Endothelial cell of umbilical vein (primary cell): ENCODE data around the gene ZC3H18. TPM values are rescaled to one million over a fixed set of nuclear protein-coding genes. Genes with fewer than 3 reads are reported as not detected.

Experiments
- BruUV-seq: library from RNA; stranded (reverse); fragments of 400-500 nt; replicated peaks from 2 replicates; lab custom pipeline; 2021; lab: Mats Ljungman, UMichigan
- CTCF ChIA-PET: fragments of 300-600, 350-600 bp; sonication (Branson Sonifier 250); formaldehyde crosslinking; loops from one replicate; lab custom pipeline; 2021; ENCODE audit warnings: antibody characterized with exemption, inconsistent platforms; lab: Charles Lee
- POLR2A ChIA-PET: fragments of 300-600, 350-600 bp; sonication (Branson Sonifier 250); formaldehyde crosslinking; loops from one replicate; lab custom pipeline; 2021; ENCODE audit warnings: antibody characterized with exemption, inconsistent platforms; lab: Charles Lee
- DNase-seq: peaks from one replicate; pipeline ENCODE4 v3.0.0-alpha.2; 2011; ENCODE audit warnings: low read depth, low spot score
- FAIRE-seq: peaks from 2 replicates; lab custom pipeline; 2011; peaks lifted over from hg19 to GRCh38; lab: Jason Lieb, UNC
- H2AFZ ChIP-seq: 2 replicates; pipeline ENCODE4 v1.6.0; 2012; ENCODE audit warnings: low read depth, low read length, control low read depth, inconsistent platforms
- H3K27ac ChIP-seq: 2 replicates; pipeline ENCODE4 v1.5.1; 2011; ENCODE audit warnings: low read depth, mild to moderate bottlenecking, control low read depth, low read length, moderate library complexity; ENCODE audit not compliant: insufficient read depth
- H3K27me3 ChIP-seq, 2 experiments: 2 replicates each; pipeline versions ENCODE4 v1.6.0 to v1.6.1; 2011; ENCODE audit warnings: low read length in 2 of 2, mixed read lengths in 1 of 2; ENCODE audit not compliant: control insufficient read depth in 2 of 2, insufficient read depth in 2 of 2
- H3K36me3 ChIP-seq, 2 experiments: 2 replicates in 1 of 2; 3 replicates in 1 of 2; pipeline ENCODE4 v1.5.1; 2011; ENCODE audit warnings: low read length in 2 of 2, mild to moderate bottlenecking in 1 of 2, moderate library complexity in 1 of 2; ENCODE audit not compliant: control insufficient read depth in 2 of 2, insufficient read depth in 2 of 2; ENCODE audit errors: extremely low read depth in 1 of 2
- H3K4me1 ChIP-seq: 3 replicates; pipeline ENCODE4 v1.5.1; 2011; ENCODE audit warnings: mild to moderate bottlenecking, low read length; ENCODE audit not compliant: control insufficient read depth, insufficient read depth; ENCODE audit errors: extremely low read depth
- H3K4me2 ChIP-seq: 2 replicates; pipeline ENCODE4 v1.6.1; 2011; ENCODE audit warnings: low read length, control low read depth, mixed read lengths; ENCODE audit not compliant: insufficient read depth
- H3K4me3 ChIP-seq, 3 experiments: fragments of 200-600 bp in 1 of 3; sonication (generic), shearing (Covaris generic) in 1 of 3; replicated peaks in 1 of 3; 2 replicates each; pipeline ENCODE4 v1.5.1; 2011 to 2016; ENCODE audit warnings: control low read depth in 3 of 3, low read length in 3 of 3, mild to moderate bottlenecking in 2 of 3, inconsistent platforms in 1 of 3, low read depth in 1 of 3, moderate library complexity in 1 of 3; ENCODE audit not compliant: insufficient read depth in 1 of 3
- H3K79me2 ChIP-seq: 2 replicates; pipeline ENCODE4 v1.6.0; 2012; ENCODE audit warnings: low read length, inconsistent platforms; ENCODE audit not compliant: control insufficient read depth, insufficient read depth
- H3K9ac ChIP-seq: replicated peaks from 2 replicates; pipeline ENCODE3; 2011; ENCODE audit warnings: low read length, control low read depth; ENCODE audit not compliant: insufficient read depth; ENCODE audit errors: extremely low read depth
- H3K9me1 ChIP-seq: replicated peaks from 3 replicates; pipeline ENCODE4 v1.6.0; 2011; ENCODE audit warnings: mild to moderate bottlenecking, low read length; ENCODE audit not compliant: control insufficient read depth, insufficient read depth; ENCODE audit errors: extremely low read depth
- H3K9me3 ChIP-seq: replicated peaks from 2 replicates; pipeline ENCODE4 v1.5.1; 2012; ENCODE audit warnings: low read length, inconsistent platforms; ENCODE audit not compliant: control insufficient read depth, insufficient read depth
- H4K20me1 ChIP-seq: replicated peaks from 2 replicates; pipeline ENCODE3; 2011; ENCODE audit warnings: mild to moderate bottlenecking, low read length; ENCODE audit not compliant: control insufficient read depth, insufficient read depth; ENCODE audit errors: extremely low read depth
- FOS ChIP-seq: IDR thresholded peaks from 2 replicates; pipeline ENCODE4 v1.6.1; 2011; ENCODE audit warnings: mild to moderate bottlenecking, low read length, moderate library complexity, borderline replicate concordance; ENCODE audit not compliant: insufficient read depth
- JUN ChIP-seq: IDR thresholded peaks from 2 replicates; pipeline ENCODE4 v1.6.1; 2011; ENCODE audit warnings: borderline replicate concordance, low read depth; ENCODE audit not compliant: insufficient read length, insufficient read depth
- MAX ChIP-seq: IDR thresholded peaks from 2 replicates; pipeline ENCODE4 v1.6.1; 2011; ENCODE audit not compliant: insufficient read depth, insufficient read length
- MYC ChIP-seq: IDR thresholded peaks from one replicate; pipeline ENCODE4 v1.6.1; 2011; ENCODE audit warnings: mild to moderate bottlenecking, low read depth, low read length
- POLR2A ChIP-seq: IDR thresholded peaks from 2 replicates; pipeline ENCODE4 v1.6.1; 2012; ENCODE audit warnings: low read depth, mild to moderate bottlenecking, control low read depth, low read length
- dilution Hi-C: fragments of 300-500 bp; cut with MboI; formaldehyde crosslinking; loops from one replicate; pipeline ENCODE4 v1.15.0; 2019; ENCODE audit warnings: low sequenced_read_pairs; ENCODE audit not compliant: extremely low pct_ligation_motif_present
- intact Hi-C: fragments of 100-400 bp; cut with micrococcal nuclease; formaldehyde crosslinking; loops from one replicate; pipeline ENCODE4 v1.10.0; 2022
- polyA plus RNA-seq, 4 experiments: library from polyadenylated mRNA; depleted of rRNA in 3 of 4; stranded (reverse) in 3 of 4; unstranded in 1 of 4; fragments of >200 nt; gene quantifications; 2 replicates each; pipeline versions ENCODE4 v1.2.1 to v1.2.3, GENCODE V29; 2011 to 2012; ENCODE audit warnings: missing spikeins in 1 of 4
- total RNA-seq: library from RNA; stranded (reverse); gene quantifications from 2 replicates; pipeline ENCODE4 v1.2.3, GENCODE V29; 2021
- TF ChIP-seq, protein P1 (sequence below), 2 donors: IDR thresholded peaks; 1 replicate in 1 of 2; 2 replicates in 1 of 2; pipeline ENCODE4 v1.5.1; 2011; ENCODE audit warnings: low read length in 2 of 2, mild to moderate bottlenecking in 2 of 2, moderate library complexity in 2 of 2, control low read depth in 1 of 2, inconsistent platforms in 1 of 2, low read depth in 1 of 2; ENCODE audit not compliant: insufficient read depth in 1 of 2; ENCODE audit errors: extremely low read depth in 1 of 2

The ZC3H18 gene
- total and polyA plus RNA-seq, 2 donors (not counting 3 experiments of a cell fraction or from before 2014, with no cell fraction given) = 12.1 to 52.8 TPM

DNA sequence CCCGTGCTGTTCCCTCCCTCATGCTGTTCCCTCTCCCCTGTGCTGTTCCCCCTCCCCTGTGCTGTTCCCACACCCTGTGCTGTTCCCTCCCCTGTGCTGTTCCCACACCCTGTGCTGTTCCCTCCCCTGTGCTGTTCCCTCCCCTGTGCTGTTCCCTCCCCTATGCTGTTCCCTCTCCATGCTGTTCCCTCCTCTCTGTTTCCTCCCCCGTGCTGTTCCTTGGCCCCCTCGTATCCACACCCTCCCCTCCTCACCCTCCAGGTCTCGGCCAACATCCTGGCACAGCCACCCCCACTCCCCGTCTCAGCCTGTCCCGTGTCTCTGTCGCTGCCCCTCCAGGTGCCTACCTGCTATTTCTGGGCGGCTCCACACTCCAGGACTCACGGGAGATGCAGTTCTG, 48.5 kb upstream of the ZC3H18 start:
- FAIRE-seq (no peak), DNase-seq (no peak)
- TF ChIP-seq FOS = no peak
- TF ChIP-seq MYC = no peak
- no peak for TF ChIP-seq JUN
- no peak for TF ChIP-seq POLR2A
- no peak for TF ChIP-seq MAX
- TF ChIP-seq, protein P1, sequence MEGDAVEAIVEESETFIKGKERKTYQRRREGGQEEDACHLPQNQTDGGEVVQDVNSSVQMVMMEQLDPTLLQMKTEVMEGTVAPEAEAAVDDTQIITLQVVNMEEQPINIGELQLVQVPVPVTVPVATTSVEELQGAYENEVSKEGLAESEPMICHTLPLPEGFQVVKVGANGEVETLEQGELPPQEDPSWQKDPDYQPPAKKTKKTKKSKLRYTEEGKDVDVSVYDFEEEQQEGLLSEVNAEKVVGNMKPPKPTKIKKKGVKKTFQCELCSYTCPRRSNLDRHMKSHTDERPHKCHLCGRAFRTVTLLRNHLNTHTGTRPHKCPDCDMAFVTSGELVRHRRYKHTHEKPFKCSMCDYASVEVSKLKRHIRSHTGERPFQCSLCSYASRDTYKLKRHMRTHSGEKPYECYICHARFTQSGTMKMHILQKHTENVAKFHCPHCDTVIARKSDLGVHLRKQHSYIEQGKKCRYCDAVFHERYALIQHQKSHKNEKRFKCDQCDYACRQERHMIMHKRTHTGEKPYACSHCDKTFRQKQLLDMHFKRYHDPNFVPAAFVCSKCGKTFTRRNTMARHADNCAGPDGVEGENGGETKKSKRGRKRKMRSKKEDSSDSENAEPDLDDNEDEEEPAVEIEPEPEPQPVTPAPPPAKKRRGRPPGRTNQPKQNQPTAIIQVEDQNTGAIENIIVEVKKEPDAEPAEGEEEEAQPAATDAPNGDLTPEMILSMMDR (IDR thresholded peaks at IDR 0.05; ENCODE audit: extremely low read depth in 1 of 2, insufficient read depth in 1 of 2, low read depth in 1 of 2, low read length in 2 of 2) = no peak
- H3K9me3 ChIP-seq = no peaks in the 10 kb centered on the region
- dilution Hi-C loops (no loop called here), intact Hi-C loops (no loop called here)
- no TSS peak for BruUV-seq
- no peaks in the 10 kb centered on the region for H3K79me2 ChIP-seq
- peaks cover 15% of the 10 kb centered on the region for H3K4me1 ChIP-seq
- H3K4me2 ChIP-seq = no peak overlapping the region
- POLR2A ChIA-PET = no interaction called here
- CTCF ChIA-PET = no interaction called here
- H4K20me1 ChIP-seq = no peaks in the 10 kb centered on the region
- no peak overlapping the region for H2AFZ ChIP-seq
- no peaks in the 10 kb centered on the region for H3K9me1 ChIP-seq
- H3K27ac ChIP-seq = no peak overlapping the region
- no peaks in the 10 kb centered on the region for H3K36me3 ChIP-seq
- no peaks in the 10 kb centered on the region for H3K27me3 ChIP-seq
- H3K9ac ChIP-seq = no peak overlapping the region
- no peak overlapping the region for H3K4me3 ChIP-seq
